Prostate gland (tissue), 2 donors: ENCODE results near the gene PMP22.
"Not testable (repeated sequence)": the region's sequence is repeated elsewhere in the genome, so short reads cannot be mapped to it uniquely, and the experiment has no call there.

Experiments used
- POLR2A ChIP-seq: fragments of 450-650 bp; IDR thresholded peaks from one replicate; pipeline ENCODE4 v1.6.1; 2016; ENCODE audit warnings: antibody characterized with exemption, mild to moderate bottlenecking
- TF ChIP-seq, protein P1 (sequence below), 4 experiments: fragments of 200-600 bp in 2 of 4; fragments of 450-650 bp in 2 of 4; sonication (generic) in 2 of 4; IDR thresholded peaks; 1 replicate in 3 of 4; 2 replicates in 1 of 4; pipeline ENCODE4 v1.5.1; 2016 to 2019; ENCODE audit warnings: antibody characterized with exemption in 4 of 4, mild to moderate bottlenecking in 2 of 4, moderate library complexity in 2 of 4

DNA sequence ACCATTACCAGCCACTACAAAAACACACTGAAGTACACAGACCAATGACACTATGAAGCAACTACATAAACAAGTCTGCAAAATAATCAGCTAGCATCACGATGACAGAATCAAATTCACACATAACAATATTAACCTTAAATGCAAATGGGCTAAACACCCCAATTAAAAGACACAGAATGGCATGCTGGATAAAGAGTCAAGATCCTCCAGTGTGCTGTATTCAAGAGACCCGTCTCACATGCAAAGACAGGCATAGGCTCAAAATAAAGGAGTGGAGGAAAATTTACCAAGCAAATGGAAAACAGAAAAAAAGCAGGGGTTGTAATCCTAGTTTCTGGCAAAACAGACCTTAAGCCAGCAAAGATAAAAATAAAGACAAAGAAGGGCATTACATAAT lies 64.6 kb downstream of the PMP22 start:
- TF ChIP-seq, protein P1, sequence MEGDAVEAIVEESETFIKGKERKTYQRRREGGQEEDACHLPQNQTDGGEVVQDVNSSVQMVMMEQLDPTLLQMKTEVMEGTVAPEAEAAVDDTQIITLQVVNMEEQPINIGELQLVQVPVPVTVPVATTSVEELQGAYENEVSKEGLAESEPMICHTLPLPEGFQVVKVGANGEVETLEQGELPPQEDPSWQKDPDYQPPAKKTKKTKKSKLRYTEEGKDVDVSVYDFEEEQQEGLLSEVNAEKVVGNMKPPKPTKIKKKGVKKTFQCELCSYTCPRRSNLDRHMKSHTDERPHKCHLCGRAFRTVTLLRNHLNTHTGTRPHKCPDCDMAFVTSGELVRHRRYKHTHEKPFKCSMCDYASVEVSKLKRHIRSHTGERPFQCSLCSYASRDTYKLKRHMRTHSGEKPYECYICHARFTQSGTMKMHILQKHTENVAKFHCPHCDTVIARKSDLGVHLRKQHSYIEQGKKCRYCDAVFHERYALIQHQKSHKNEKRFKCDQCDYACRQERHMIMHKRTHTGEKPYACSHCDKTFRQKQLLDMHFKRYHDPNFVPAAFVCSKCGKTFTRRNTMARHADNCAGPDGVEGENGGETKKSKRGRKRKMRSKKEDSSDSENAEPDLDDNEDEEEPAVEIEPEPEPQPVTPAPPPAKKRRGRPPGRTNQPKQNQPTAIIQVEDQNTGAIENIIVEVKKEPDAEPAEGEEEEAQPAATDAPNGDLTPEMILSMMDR (IDR thresholded peaks at IDR 0.05) = not testable (repeated sequence)
- TF ChIP-seq POLR2A = not testable (repeated sequence)
